GM12801 (cell line): ENCODE results near the gene DDAH2.

Source experiments
- CTCF ChIP-seq: IDR thresholded peaks from one replicate; pipeline ENCODE4 v1.5.1; 2011; ENCODE audit warnings: control low read depth; ENCODE audit not compliant: insufficient read length; ENCODE audit errors: extremely low read depth

DDAH2 gene

DNA sequence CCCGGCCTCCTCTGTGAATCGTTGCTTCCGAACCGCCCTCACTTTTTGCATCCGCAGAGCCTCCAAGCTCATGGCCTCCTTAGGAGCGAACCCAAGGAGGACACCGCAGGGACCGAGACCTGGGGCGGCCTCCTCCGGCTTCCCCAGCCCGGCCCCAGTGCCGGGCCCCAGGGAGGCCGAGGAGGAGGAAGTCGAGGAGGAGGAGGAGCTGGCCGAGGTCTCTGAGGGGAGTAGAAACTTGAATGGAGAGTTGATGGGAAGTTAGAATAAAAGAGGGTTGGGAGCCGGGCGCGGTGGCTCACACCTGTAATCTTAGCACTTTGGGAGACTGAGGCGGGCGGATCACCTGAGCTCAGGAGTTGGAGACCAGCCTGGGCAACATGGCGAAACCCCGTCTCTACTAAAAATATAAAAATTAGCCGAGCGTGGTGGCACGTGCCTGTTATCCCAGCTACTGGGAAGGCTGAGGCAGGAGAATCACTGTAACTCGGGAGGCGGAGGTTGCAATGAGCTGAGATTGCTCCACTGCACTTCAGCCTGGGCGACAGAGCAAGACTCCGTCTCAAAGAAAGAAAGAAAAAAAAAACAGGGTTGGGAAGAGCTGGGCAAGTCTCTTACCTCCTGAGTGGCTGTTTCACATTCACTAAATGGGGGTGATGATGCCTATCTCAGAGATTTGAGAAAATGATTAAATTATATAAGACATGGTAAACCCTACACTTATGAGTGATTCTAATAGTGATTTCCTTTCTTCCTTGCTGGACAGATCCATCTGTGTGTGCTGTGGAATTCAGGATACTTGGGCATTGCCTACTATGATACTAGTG is 11.5 kb upstream of the DDAH2 start:
- TF ChIP-seq CTCF, result no peak

GRCh38 chr6:31739639-31740396 is 10.7 kb upstream of the DDAH2 start, which contains the start of gene MSH5:
TSS of gene MSH5 (plus strand) at chr6:31740005. CDS start at chr6:31740467, 462 bp downstream.
- no peak for TF ChIP-seq CTCF

DNA sequence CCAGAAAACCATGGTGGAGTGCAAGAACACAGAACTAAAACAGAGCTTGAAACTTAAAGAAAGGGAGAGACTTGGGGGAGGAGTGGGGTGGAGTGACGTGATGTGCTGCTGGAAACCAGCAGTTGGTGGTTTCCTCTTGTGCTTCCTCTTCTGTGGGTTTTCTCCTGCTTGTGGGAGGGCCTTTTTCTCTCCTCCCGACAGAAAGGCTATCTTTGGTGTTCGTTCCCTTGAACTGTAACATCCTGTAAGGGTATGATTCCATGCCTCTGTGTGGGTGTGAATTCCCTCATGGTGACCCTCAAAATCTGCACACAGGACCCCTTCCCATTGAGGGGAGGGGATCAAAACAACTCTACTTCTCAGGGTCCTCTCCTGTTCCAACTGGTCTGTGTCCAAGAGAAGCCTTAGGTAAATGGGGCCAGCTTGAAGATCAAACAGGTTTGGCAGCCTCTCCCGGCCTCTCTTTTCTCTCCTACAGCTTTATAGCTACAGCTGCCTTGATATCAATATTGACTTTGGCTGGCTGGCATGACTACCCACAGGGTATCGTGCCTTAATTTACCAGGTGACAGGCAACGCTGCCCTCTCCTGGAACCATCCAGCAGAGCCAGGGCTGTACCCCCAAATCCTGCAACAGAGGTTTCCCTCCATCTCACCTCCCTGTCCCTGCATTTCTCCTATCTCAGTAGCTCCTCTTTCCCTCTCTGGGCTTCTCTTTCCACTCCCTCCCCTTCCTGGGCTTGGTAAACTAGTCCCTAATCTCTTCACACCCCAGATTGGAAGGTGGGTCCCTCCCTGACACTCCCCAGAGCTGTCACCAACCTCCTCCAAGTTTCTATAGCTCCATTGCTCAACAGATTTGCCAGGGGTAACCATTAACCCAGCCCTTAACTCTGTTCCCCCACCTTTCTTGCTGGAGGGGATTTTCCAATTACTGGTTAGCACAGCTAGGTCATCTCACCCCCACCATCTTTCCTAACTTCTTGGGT is 9.2 kb upstream of the DDAH2 start:
- TF ChIP-seq CTCF, result no peak

DNA sequence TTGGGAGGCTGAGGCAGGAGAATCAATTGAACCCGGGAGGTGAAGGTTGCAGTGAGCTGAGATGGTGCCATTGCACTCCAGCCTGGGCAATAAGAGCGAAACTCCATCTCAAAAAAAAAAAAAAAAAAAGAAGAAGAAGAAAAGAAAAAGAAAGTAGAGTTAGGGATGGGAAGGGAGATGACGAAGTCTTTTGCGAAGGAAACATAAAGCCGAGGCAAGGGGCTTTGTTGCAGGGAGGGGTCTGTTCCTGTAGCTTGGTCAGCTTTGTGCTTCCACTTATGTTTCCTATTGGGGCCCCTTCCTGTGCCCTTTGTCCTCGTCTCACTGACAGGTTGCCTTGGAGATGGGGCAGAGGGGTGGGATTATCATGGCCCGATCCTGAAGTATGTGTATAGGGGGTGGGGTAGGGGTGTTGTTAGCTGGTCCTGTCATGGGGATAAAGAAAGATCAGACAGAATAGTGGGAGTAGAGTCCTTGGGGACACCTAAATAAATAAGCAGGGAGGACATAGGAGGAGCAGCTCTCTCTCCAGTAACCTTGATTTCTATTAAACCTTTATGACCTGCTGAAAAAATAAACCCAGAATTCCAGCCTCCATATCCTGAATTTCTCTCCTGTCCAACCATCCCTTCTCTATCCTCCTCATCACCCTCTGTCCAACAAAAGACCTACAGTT is 8.4 kb upstream of the DDAH2 start:
- TF ChIP-seq CTCF, result no peak

DNA sequence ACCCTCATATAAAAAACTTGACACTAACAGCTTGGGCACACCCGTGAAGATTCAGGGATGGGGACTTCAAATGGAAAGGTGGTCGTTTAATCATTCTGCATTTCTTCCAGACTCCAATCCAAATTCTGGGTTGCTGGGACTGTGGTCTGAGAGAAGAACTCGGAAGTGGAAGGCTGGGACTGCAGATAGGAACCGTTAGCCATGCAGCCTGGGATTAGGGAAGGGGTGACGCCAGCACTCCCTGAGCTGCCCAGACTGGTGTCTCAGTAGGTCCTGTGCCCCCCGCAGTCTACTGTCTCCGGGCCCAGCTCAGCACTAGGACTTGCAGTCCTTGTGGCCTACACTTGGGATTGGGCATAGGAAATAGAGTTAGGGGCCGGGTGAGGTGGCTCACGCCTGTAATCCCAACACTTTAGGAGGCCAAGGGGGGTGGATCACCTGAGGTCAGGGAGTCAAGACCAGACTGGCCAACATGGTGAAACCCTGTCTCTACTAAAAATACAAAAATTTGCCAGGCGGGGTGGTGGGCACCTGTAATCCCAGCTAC is 7.7 kb upstream of the DDAH2 start:
- TF ChIP-seq CTCF, result no peak

DNA sequence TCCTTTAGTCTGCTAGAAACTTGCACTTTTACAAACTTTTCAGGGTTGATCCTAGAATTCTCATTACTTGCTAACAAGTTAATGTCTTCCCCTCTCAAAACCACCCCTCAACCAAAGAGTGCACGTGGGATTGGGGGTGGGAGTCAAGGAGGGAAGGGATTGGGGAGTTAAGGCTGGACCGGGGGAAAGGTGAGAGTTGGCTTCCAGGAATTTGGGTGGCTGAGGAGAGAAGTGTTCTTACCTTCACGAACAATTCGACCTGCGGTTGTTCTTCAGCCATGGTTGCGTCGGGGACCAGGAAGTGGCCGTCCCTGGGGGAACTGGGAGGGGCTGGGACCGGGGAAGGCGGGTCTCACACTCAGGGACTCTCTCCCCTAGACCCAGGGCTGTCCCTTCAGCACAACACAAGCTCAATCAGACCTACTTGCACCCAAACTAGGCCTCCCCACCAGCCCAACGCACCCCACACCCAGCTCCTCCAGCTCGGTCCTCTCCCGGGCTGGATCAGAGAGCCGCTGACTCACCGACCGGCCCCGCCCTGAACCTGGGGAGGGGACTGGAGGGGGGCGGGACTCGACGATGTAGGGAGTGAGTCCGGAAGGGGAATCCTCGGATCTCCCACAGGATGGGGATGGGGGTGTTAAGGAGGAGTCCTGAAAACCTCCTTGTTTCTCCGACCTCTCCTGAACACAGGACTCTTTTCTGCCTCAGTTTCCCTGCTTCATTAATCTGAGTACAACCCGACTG is 7.1 kb upstream of the DDAH2 start, which contains the start of gene CLIC1:
CLIC1 (minus strand) TSS at position 510 of the 747 bp plus-strand sequence; CDS start at position 280, 230 bp downstream.
- TF ChIP-seq CTCF, result no peak
